ENCODE measurements around the gene NAGLU.
A peak's percentile ranks its signal among the peaks of the same experiment; 100 is the strongest.

The NAGLU gene

GRCh38 chr17:42536048-42536371 is at the start of gene NAGLU:
Gene NAGLU, plus strand, starts transcription at chr17:42536241. Its CDS starts 32 bp downstream, at chr17:42536273.
- Mint-ChIP-seq H3K27me3 (peaks cover 29% of the 10 kb centered on the region), H3K9me3 (no peaks in the 10 kb centered on the region), H3K36me3 (peaks cover 8% of the 10 kb centered on the region), H3K27ac (peak within 1 kb of the TSS; percentile 87), H3K4me3 (peak within 1 kb of the TSS; percentile 83), H3K4me1 (peaks cover 57% of the 10 kb centered on the region)
- peak; percentile 91 for DNase-seq
- CTCF ChIA-PET = interaction anchor here (0.7 to 1.4 kb wide), 3 partner anchors 9 to 113 kb away, joined by 3 to 6 read pairs (median 5); partner anchors contain the start of gene CAVIN1

DNA sequence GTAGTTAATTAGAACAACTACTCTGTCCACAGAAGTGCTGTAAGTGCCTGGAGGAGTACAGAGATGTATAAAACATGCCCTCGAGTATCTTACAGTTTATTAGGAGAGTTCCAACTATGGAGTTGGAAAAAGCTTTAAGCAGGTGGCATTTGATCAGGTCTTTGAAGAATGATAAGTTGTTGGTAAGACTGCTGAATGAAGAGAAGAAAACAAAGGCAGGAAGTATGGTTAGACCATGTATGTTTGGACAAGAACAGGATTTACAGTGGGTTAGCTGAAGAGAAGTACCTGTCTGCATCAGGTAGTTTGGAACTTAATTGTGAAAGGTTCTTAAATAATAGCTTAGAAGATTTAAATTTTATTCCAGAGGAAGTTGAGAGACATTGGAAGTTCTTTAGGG is 48.0 kb upstream of the NAGLU start:
- peaks cover 14% of the 10 kb centered on the region for H3K27me3 Mint-ChIP-seq
- H3K4me1 Mint-ChIP-seq = peaks cover 41% of the 10 kb centered on the region

DNA sequence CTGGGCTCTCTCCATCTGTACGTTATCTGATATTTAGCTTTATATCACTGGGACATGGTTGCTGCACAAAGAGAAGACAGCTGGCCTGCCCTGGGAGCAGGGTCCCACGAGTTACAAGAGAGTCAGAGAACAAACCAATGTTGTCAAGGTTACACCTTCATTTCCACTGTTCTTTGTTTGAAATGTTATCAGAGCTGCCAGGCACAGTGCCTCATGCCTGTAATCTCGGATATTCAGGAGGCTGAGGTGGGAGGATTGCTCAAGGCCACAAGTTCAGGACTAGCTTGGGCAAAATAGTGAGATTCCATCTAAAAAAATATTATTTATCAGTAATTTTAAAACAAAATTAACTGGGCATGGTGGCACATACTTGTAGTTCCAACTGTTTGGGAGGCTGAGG is 42.7 kb upstream of the NAGLU start:
- H3K27me3 Mint-ChIP-seq = peaks cover 4% of the 10 kb centered on the region
- H3K36me3 Mint-ChIP-seq = no peaks in the 10 kb centered on the region
- H3K4me3 Mint-ChIP-seq = no peak overlapping the region
- CTCF ChIA-PET = interaction anchor here (1.4 to 1.7 kb wide), 2 partner anchors 24 to 52 kb away, joined by 5 to 7 read pairs; no protein-coding TSS in a partner anchor
- no peak overlapping the region for H3K27ac Mint-ChIP-seq
- no peaks in the 10 kb centered on the region for H3K9me3 Mint-ChIP-seq
- DNase-seq = no peak
- H3K4me1 Mint-ChIP-seq = peaks cover 3% of the 10 kb centered on the region

More for the DNA sequence above, 48.0 kb upstream of the NAGLU start:
- Mint-ChIP-seq H3K4me3 (no peak overlapping the region), H3K27ac (peak overlapping the region; percentile 0), H3K9me3 (no peaks in the 10 kb centered on the region), H3K36me3 (peaks cover 2% of the 10 kb centered on the region)
- CTCF ChIA-PET = interaction anchor here (0.6 kb wide), 1 partner anchor 59 kb away, joined by 3 read pairs; no protein-coding TSS in a partner anchor
- DNase-seq = no peak

- Mint-ChIP-seq H3K27ac (no peak overlapping the region), H3K4me1 (no peaks in the 10 kb centered on the region), H3K9me3 (no peaks in the 10 kb centered on the region), H3K27me3 (peaks cover 4% of the 10 kb centered on the region), H3K36me3 (no peaks in the 10 kb centered on the region), H3K4me3 (no peak overlapping the region)
- CTCF ChIA-PET = interaction anchor here (1.2 to 1.7 kb wide), 4 partner anchors 14 to 56 kb away, joined by 3 to 7 read pairs (median 4); no protein-coding TSS in a partner anchor
- DNase-seq = no peak
Observed at GRCh38 chr17:42494673-42495072, 41.4 kb upstream of the NAGLU start.

- H3K36me3 Mint-ChIP-seq = no peaks in the 10 kb centered on the region
- CTCF ChIA-PET = no interaction called here
Observed at GRCh38 chr17:42498828-42499227, 37.2 kb upstream of the NAGLU start.

GRCh38 chr17:42502091-42502490 is 34.0 kb upstream of the NAGLU start:
- no peak overlapping the region for H3K27ac Mint-ChIP-seq
- CTCF ChIA-PET = no interaction called here
- H3K4me3 Mint-ChIP-seq = no peak overlapping the region
- H3K9me3 Mint-ChIP-seq = no peaks in the 10 kb centered on the region
- no peaks in the 10 kb centered on the region for H3K36me3 Mint-ChIP-seq
- DNase-seq = no peak
- no peaks in the 10 kb centered on the region for H3K27me3 Mint-ChIP-seq
- H3K4me1 Mint-ChIP-seq = no peaks in the 10 kb centered on the region

More at GRCh38 chr17:42498828-42499227, 37.2 kb upstream of the NAGLU start:
- no peak for DNase-seq
- Mint-ChIP-seq H3K4me1 (no peaks in the 10 kb centered on the region), H3K4me3 (no peak overlapping the region), H3K27ac (no peak overlapping the region), H3K27me3 (no peaks in the 10 kb centered on the region), H3K9me3 (no peaks in the 10 kb centered on the region)

DNA sequence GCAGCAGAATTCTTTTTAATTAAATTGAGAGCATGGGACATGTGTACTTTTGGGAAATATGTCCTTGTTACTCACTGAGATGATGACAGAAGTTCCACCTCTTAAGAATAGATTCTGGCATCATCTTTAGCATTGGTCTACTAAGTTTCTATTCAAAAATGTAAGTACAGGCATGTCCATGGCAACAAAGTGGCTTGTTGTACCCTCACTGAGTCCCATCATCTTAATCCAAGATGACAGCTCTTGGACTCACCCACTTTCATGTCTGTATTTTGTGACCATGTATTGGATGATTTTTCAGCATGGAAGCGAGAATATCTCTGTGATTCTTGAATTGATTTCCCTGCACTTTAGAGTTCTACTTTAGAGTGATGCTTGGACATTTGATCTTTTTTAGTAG is 33.1 kb upstream of the NAGLU start:
- no peak overlapping the region for H3K27ac Mint-ChIP-seq
- CTCF ChIA-PET = no interaction called here

GRCh38 chr17:42507671-42508070 is 28.4 kb upstream of the NAGLU start:
- no peak for DNase-seq
- Mint-ChIP-seq H3K36me3 (no peaks in the 10 kb centered on the region), H3K4me1 (peaks cover 9% of the 10 kb centered on the region), H3K4me3 (no peak overlapping the region), H3K27ac (no peak overlapping the region), H3K9me3 (no peaks in the 10 kb centered on the region), H3K27me3 (peaks cover 25% of the 10 kb centered on the region)
- CTCF ChIA-PET = interaction anchor here (1.0 to 2.1 kb wide), 6 partner anchors 10 to 79 kb away, joined by 3 to 7 read pairs (median 6); partner anchors contain the start of gene NAGLU

More for the DNA sequence above, 33.1 kb upstream of the NAGLU start:
- no peaks in the 10 kb centered on the region for H3K9me3 Mint-ChIP-seq
- H3K4me1 Mint-ChIP-seq = no peaks in the 10 kb centered on the region
- H3K27me3 Mint-ChIP-seq = no peaks in the 10 kb centered on the region
- H3K36me3 Mint-ChIP-seq = no peaks in the 10 kb centered on the region
- DNase-seq = no peak
- no peak overlapping the region for H3K4me3 Mint-ChIP-seq

GRCh38 chr17:42508426-42509165 is 27.4 kb upstream of the NAGLU start:
- Mint-ChIP-seq H3K36me3 (no peaks in the 10 kb centered on the region), H3K27me3 (peaks cover 28% of the 10 kb centered on the region), H3K4me3 (no peak overlapping the region), H3K4me1 (peaks cover 9% of the 10 kb centered on the region), H3K9me3 (no peaks in the 10 kb centered on the region), H3K27ac (no peak overlapping the region)
- CTCF ChIA-PET = interaction anchor here (1.0 to 2.1 kb wide), 7 partner anchors 9 to 80 kb away, joined by 3 to 7 read pairs (median 4); no protein-coding TSS in a partner anchor
- DNase-seq = no peak

GRCh38 chr17:42509409-42509808 is 26.6 kb upstream of the NAGLU start:
- DNase-seq = no peak
- CTCF ChIA-PET = no interaction called here
- Mint-ChIP-seq H3K9me3 (no peaks in the 10 kb centered on the region), H3K4me1 (peaks cover 9% of the 10 kb centered on the region), H3K36me3 (no peaks in the 10 kb centered on the region), H3K27ac (no peak overlapping the region), H3K4me3 (no peak overlapping the region), H3K27me3 (peaks cover 36% of the 10 kb centered on the region)

DNA sequence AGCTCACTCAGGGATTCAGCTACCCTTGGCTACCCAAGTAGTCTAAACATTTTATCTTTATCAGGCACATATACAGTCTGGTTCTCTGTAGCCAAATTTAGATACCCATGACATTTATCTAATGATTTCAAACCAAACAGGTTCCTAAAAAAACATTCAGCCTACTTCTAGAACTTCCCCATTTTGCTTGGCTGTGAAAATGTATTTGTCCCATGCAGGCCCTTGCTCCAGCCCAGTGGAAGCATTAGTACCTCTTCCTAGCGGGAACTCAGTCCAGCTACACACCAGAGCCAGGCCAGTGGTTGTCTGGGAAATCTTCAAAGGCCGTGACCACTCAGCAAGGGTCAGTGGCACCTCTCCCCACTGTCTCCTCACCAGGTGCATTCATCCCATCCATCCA is 26.2 kb upstream of the NAGLU start:
- CTCF ChIA-PET = no interaction called here
- H3K4me3 Mint-ChIP-seq = no peak overlapping the region
- H3K9me3 Mint-ChIP-seq = no peaks in the 10 kb centered on the region
- DNase-seq = no peak
- H3K4me1 Mint-ChIP-seq = peaks cover 9% of the 10 kb centered on the region
- no peak overlapping the region for H3K27ac Mint-ChIP-seq
- no peaks in the 10 kb centered on the region for H3K36me3 Mint-ChIP-seq
- peaks cover 40% of the 10 kb centered on the region for H3K27me3 Mint-ChIP-seq

- peaks cover 49% of the 10 kb centered on the region for H3K27me3 Mint-ChIP-seq
- H3K36me3 Mint-ChIP-seq = no peaks in the 10 kb centered on the region
Observed at GRCh38 chr17:42512246-42512645, 23.8 kb upstream of the NAGLU start.

GRCh38 chr17:42512733-42513251 is 23.2 kb upstream of the NAGLU start:
- Mint-ChIP-seq H3K27me3 (peaks cover 49% of the 10 kb centered on the region), H3K4me3 (no peak overlapping the region), H3K9me3 (no peaks in the 10 kb centered on the region), H3K27ac (no peak overlapping the region), H3K36me3 (no peaks in the 10 kb centered on the region), H3K4me1 (peaks cover 14% of the 10 kb centered on the region)
- CTCF ChIA-PET = interaction anchor here (1.2 kb wide), 1 partner anchor 8 kb away, joined by 3 read pairs; no protein-coding TSS in a partner anchor
- DNase-seq = no peak

More at GRCh38 chr17:42512246-42512645, 23.8 kb upstream of the NAGLU start:
- H3K4me1 Mint-ChIP-seq = peaks cover 9% of the 10 kb centered on the region
- CTCF ChIA-PET = interaction anchor here (1.2 kb wide), 1 partner anchor 8 kb away, joined by 3 read pairs; no protein-coding TSS in a partner anchor
- no peaks in the 10 kb centered on the region for H3K9me3 Mint-ChIP-seq
- no peak overlapping the region for H3K27ac Mint-ChIP-seq
- no peak for DNase-seq
- H3K4me3 Mint-ChIP-seq = no peak overlapping the region

- CTCF ChIA-PET = interaction anchor here (1.0 to 2.8 kb wide), 2 partner anchors 107 to 291 kb away, joined by 5 to 12 read pairs; no protein-coding TSS in a partner anchor
- DNase-seq = no peak
- Mint-ChIP-seq H3K4me3 (no peak overlapping the region), H3K27ac (no peak overlapping the region), H3K27me3 (peaks cover 53% of the 10 kb centered on the region), H3K36me3 (no peaks in the 10 kb centered on the region), H3K9me3 (no peaks in the 10 kb centered on the region), H3K4me1 (peaks cover 12% of the 10 kb centered on the region)
Observed at GRCh38 chr17:42513686-42514085, 22.4 kb upstream of the NAGLU start.
